ENCODE data around the gene RPS18.
A peak's percentile ranks its signal among the peaks of the same experiment; 100 is the strongest.

RPS18 gene

DNA sequence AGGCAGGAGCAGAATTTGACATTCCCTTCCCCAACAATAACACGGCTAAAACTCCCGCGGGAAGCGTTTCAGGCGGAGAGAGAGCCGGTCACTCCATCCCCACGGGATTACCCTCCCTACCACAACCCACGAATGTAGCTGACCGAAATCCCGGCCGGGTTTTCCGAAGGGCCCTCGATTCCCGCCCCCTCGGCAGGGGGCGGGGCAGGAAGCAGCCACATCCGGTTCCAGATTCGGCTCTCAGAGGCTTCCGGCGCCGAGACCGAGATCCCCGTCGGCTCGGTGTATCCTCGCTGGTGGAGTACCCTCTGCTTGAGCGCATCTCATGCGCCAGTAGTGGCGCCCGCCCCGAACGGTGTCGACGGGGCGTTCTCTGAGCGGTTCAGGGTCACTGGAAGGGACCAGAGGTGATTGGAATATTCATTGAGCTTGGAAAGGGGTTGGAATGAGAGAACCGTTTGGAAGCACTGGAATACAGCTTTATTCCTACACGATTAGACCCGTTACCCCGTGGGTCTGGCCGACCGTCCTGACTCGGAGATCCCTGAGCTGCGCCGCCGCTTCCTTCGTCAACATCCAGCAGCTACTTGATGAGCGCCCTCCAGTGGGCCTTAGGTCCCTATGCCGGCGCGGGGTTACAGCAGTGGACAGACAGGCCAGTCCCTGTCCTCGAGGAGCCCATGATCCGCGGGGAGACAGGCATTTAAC is 27.5 kb downstream of the RPS18 start:
- H3K79me2 ChIP-seq, result peaks cover 9% of the 10 kb centered on the region
- TF ChIP-seq, protein P1, sequence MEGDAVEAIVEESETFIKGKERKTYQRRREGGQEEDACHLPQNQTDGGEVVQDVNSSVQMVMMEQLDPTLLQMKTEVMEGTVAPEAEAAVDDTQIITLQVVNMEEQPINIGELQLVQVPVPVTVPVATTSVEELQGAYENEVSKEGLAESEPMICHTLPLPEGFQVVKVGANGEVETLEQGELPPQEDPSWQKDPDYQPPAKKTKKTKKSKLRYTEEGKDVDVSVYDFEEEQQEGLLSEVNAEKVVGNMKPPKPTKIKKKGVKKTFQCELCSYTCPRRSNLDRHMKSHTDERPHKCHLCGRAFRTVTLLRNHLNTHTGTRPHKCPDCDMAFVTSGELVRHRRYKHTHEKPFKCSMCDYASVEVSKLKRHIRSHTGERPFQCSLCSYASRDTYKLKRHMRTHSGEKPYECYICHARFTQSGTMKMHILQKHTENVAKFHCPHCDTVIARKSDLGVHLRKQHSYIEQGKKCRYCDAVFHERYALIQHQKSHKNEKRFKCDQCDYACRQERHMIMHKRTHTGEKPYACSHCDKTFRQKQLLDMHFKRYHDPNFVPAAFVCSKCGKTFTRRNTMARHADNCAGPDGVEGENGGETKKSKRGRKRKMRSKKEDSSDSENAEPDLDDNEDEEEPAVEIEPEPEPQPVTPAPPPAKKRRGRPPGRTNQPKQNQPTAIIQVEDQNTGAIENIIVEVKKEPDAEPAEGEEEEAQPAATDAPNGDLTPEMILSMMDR (IDR thresholded peaks at IDR 0.05), result peak; percentile 72
- peak overlapping the region; percentile 89 for H2AFZ ChIP-seq
- H3K27me3 ChIP-seq (ENCODE audit: control insufficient read depth, insufficient read depth, low read length), result no peaks in the 10 kb centered on the region
- no peaks in the 10 kb centered on the region for H3K9me3 ChIP-seq (ENCODE audit: control insufficient read depth, low read length)
- peak overlapping the region; percentile 41 for H3K9ac ChIP-seq
- no peaks in the 10 kb centered on the region for H3K36me3 ChIP-seq (ENCODE audit: control insufficient read depth, insufficient read depth, low read length)
- H3K4me1 ChIP-seq, result peaks cover 2% of the 10 kb centered on the region
- peak overlapping the region; percentile 96 for H3K27ac ChIP-seq
- H3K4me3 ChIP-seq (ENCODE audit: low read depth, low read length), result peak overlapping the region; percentile 92
- H3K4me2 ChIP-seq (ENCODE audit: low read length), result peak overlapping the region; percentile 99

- no peak overlapping the region for H3K4me3 ChIP-seq (ENCODE audit: low read depth, low read length)
- peaks cover 26% of the 10 kb centered on the region for H3K79me2 ChIP-seq
- peaks cover 2% of the 10 kb centered on the region for H3K4me1 ChIP-seq
- TF ChIP-seq, protein P1 (IDR thresholded peaks at IDR 0.05), result no peak
- no peak overlapping the region for H2AFZ ChIP-seq
- H3K27me3 ChIP-seq (ENCODE audit: control insufficient read depth, insufficient read depth, low read length), result no peaks in the 10 kb centered on the region
- H3K9me3 ChIP-seq (ENCODE audit: control insufficient read depth, low read length), result no peaks in the 10 kb centered on the region
- no peak overlapping the region for H3K27ac ChIP-seq
- no peak overlapping the region for H3K9ac ChIP-seq
- no peaks in the 10 kb centered on the region for H3K36me3 ChIP-seq (ENCODE audit: control insufficient read depth, insufficient read depth, low read length)
- no peak overlapping the region for H3K4me2 ChIP-seq (ENCODE audit: low read length)
Observed at GRCh38 chr6:33301877-33302276, 30.0 kb downstream of the RPS18 start.

DNA sequence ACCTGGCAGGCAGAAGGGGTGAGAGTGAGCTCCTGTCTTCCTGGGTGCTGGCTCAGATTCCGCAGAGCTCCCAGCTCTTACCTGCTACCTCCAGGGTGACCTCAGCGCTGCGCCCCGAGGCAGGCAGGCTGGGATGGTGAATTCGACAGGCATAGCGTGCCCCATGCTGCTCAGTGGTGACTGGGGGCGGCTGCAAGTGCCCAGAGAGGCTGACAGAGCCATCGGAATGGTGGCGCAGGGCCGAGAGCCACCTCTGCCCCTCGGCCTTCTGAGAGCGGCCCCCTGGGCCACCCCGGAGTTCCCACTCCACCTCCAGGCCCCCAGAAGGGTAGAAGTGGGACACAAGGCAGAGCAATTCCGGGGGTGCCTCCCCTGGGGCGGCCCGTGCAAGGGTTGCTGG is 32.3 kb downstream of the RPS18 start:
- Histone ChIP-seq H3K4me2 (ENCODE audit: low read length) (no peak overlapping the region), H2AFZ (no peak overlapping the region), H3K4me3 (ENCODE audit: low read depth, low read length) (no peak overlapping the region), H3K9me3 (ENCODE audit: control insufficient read depth, low read length) (no peaks in the 10 kb centered on the region), H3K27me3 (ENCODE audit: control insufficient read depth, insufficient read depth, low read length) (no peaks in the 10 kb centered on the region), H3K9ac (no peak overlapping the region), H3K27ac (no peak overlapping the region), H3K36me3 (ENCODE audit: control insufficient read depth, insufficient read depth, low read length) (no peaks in the 10 kb centered on the region), H3K79me2 (peaks cover 38% of the 10 kb centered on the region), H3K4me1 (no peaks in the 10 kb centered on the region)
- TF ChIP-seq, protein P1 (IDR thresholded peaks at IDR 0.05), result no peak

GRCh38 chr6:33305052-33305451 is 33.2 kb downstream of the RPS18 start:
- TF ChIP-seq, protein P1 (IDR thresholded peaks at IDR 0.05), result no peak
- Histone ChIP-seq H3K27me3 (ENCODE audit: control insufficient read depth, insufficient read depth, low read length) (no peaks in the 10 kb centered on the region), H3K9ac (no peak overlapping the region), H3K9me3 (ENCODE audit: control insufficient read depth, low read length) (no peaks in the 10 kb centered on the region), H3K4me3 (ENCODE audit: low read depth, low read length) (no peak overlapping the region), H2AFZ (no peak overlapping the region), H3K27ac (no peak overlapping the region), H3K4me2 (ENCODE audit: low read length) (no peak overlapping the region), H3K79me2 (peaks cover 41% of the 10 kb centered on the region), H3K36me3 (ENCODE audit: control insufficient read depth, insufficient read depth, low read length) (no peaks in the 10 kb centered on the region), H3K4me1 (no peaks in the 10 kb centered on the region)

GRCh38 chr6:33306356-33306755 is 34.5 kb downstream of the RPS18 start:
- Histone ChIP-seq H3K9me3 (ENCODE audit: control insufficient read depth, low read length) (no peaks in the 10 kb centered on the region), H2AFZ (no peak overlapping the region), H3K27me3 (ENCODE audit: control insufficient read depth, insufficient read depth, low read length) (no peaks in the 10 kb centered on the region), H3K27ac (no peak overlapping the region), H3K9ac (no peak overlapping the region), H3K79me2 (peaks cover 38% of the 10 kb centered on the region), H3K36me3 (ENCODE audit: control insufficient read depth, insufficient read depth, low read length) (no peaks in the 10 kb centered on the region), H3K4me1 (no peaks in the 10 kb centered on the region), H3K4me2 (ENCODE audit: low read length) (no peak overlapping the region), H3K4me3 (ENCODE audit: low read depth, low read length) (no peak overlapping the region)
- TF ChIP-seq, protein P1 (IDR thresholded peaks at IDR 0.05), result no peak
